CD4-positive, alpha-beta T cell (primary cell): ENCODE data around the gene GRID1. TPM values are rescaled to one million over a fixed set of nuclear protein-coding genes. Genes with fewer than 3 reads are reported as not detected.

ENCODE experiments used
- ATAC-seq: fragments of 200-7000 bp; cut with Tn5 transposase; one replicate; pipeline ENCODE4 v1.10.0; 2022; ENCODE audit warnings: mild to moderate bottlenecking; ENCODE audit not compliant: poor library complexity
- CTCF ChIA-PET: fragments of 350-600 bp; sonication (Branson Sonifier 250); formaldehyde crosslinking; loops from one replicate; lab custom pipeline; 2021; ENCODE audit warnings: antibody characterized with exemption, inconsistent platforms; lab: Charles Lee
- POLR2A ChIA-PET: fragments of 350-600 bp; sonication (Branson Sonifier 250); formaldehyde crosslinking; loops from one replicate; lab custom pipeline; 2021; ENCODE audit warnings: antibody characterized with exemption, inconsistent platforms; lab: Charles Lee
- DNase-seq, 14 experiments: peaks; one replicate each; pipeline ENCODE4 v3.0.0-alpha.2; 2013 to 2020; ENCODE audit warnings: mixed read lengths in 2 of 14
- H3K27ac ChIP-seq, 2 donors: one replicate each; pipeline versions ENCODE4 v1.5.1 to v1.7.0; 2013; ENCODE audit warnings: low read length in 2 of 2, low read depth in 1 of 2, mild to moderate bottlenecking in 1 of 2
- H3K27me3 ChIP-seq, 2 experiments: 1 replicate in 1 of 2; 2 replicates in 1 of 2; pipeline versions ENCODE4 v1.6.1 to v1.7.0; 2013; ENCODE audit warnings: low read length in 2 of 2, control low read depth in 1 of 2, mild to moderate bottlenecking in 1 of 2, moderate library complexity in 1 of 2; ENCODE audit not compliant: insufficient read depth in 2 of 2, control insufficient read depth in 1 of 2
- H3K36me3 ChIP-seq: one replicate; pipeline ENCODE4 v1.6.1; 2013; ENCODE audit warnings: low read length, control low read depth; ENCODE audit not compliant: insufficient read depth
- H3K4me1 ChIP-seq: one replicate; pipeline ENCODE4 v1.6.1; 2013; ENCODE audit warnings: low read length, control low read depth; ENCODE audit not compliant: insufficient read depth
- H3K4me3 ChIP-seq: one replicate; pipeline ENCODE4 v1.5.1; 2013; ENCODE audit warnings: mild to moderate bottlenecking, low read length, moderate library complexity
- H3K9me3 ChIP-seq, 2 experiments: 1 replicate in 1 of 2; 2 replicates in 1 of 2; pipeline versions ENCODE4 v1.6.1 to v1.7.0; 2013; ENCODE audit warnings: low read length in 2 of 2, mild to moderate bottlenecking in 2 of 2, control low read depth in 1 of 2, moderate library complexity in 1 of 2; ENCODE audit not compliant: control insufficient read depth in 1 of 2, insufficient read depth in 1 of 2
- H3K27ac Mint-ChIP-seq: one replicate; pipeline ENCODE4 v1.8.0; 2020; ENCODE audit warnings: mixed read lengths
- H3K27me3 Mint-ChIP-seq: one replicate; pipeline ENCODE4 v1.8.0; 2021; ENCODE audit warnings: mixed read lengths
- H3K36me3 Mint-ChIP-seq: one replicate; pipeline ENCODE4 v1.8.0; 2021; ENCODE audit warnings: low read depth, mixed read lengths
- H3K4me1 Mint-ChIP-seq: one replicate; pipeline ENCODE4 v1.8.0; 2021; ENCODE audit warnings: low read depth, mixed read lengths
- H3K4me3 Mint-ChIP-seq: one replicate; pipeline ENCODE4 v1.8.0; 2020; ENCODE audit warnings: mild to moderate bottlenecking, mixed read lengths
- H3K9me3 Mint-ChIP-seq: one replicate; pipeline ENCODE4 v1.8.0; 2020; ENCODE audit warnings: mixed read lengths
- CTCF ChIP-seq: fragments of 200-600 bp; IDR thresholded peaks from one replicate; pipeline ENCODE4 v1.8.0; 2022; ENCODE audit warnings: antibody characterized with exemption, mild to moderate bottlenecking
- intact Hi-C, 2 experiments: fragments of 100-400 bp; cut with DNase I in 1 of 2; cut with micrococcal nuclease in 1 of 2; formaldehyde crosslinking; loops; one replicate each; pipeline versions ENCODE4 v1.15.1 to v1.9.0; 2023 to 2025; cut with DNase I, micrococcal nuclease
- total RNA-seq, 174 experiments: library from RNA in 2 of 174; stranded (reverse) in 2 of 174; gene quantifications; one replicate each; pipeline ENCODE4 v1.2.3 and lab custom pipeline; 2021 to 2026

GRID1 gene
- total RNA-seq, 2 experiments from 2014 or later: not detected

- CTCF ChIA-PET: no interaction called here
- intact Hi-C loops: no loop called here
- Mint-ChIP-seq H3K4me3 (no peak overlapping the region), H3K27ac (no peak overlapping the region), H3K36me3 (no peaks in the 10 kb centered on the region), H3K9me3 (peaks cover 4% of the 10 kb centered on the region), H3K27me3 (no peaks in the 10 kb centered on the region), H3K4me1 (no peaks in the 10 kb centered on the region)
- peaks cover 0 to 31% of the 10 kb centered on the region in 2 experiments for H3K9me3 ChIP-seq
- ATAC-seq (no peak), DNase-seq (no peak)
- H3K27ac ChIP-seq: no peak overlapping the region
- no peaks in the 10 kb centered on the region for H3K36me3 ChIP-seq
- H3K4me3 ChIP-seq: no peak overlapping the region
- no peaks in the 10 kb centered on the region for H3K4me1 ChIP-seq
- peaks cover 0 to 3% of the 10 kb centered on the region in 2 experiments for H3K27me3 ChIP-seq
- POLR2A ChIA-PET: no interaction called here
- TF ChIP-seq CTCF: no peak
These were observed 116.8 kb downstream of the GRID1 start for GRCh38 chr10:86249794-86250193.

GRCh38 chr10:86248062-86248461, 118.5 kb downstream of the GRID1 start:
- H3K4me3 Mint-ChIP-seq: no peak overlapping the region
- no peak overlapping the region for H3K27ac Mint-ChIP-seq
- H3K4me1 ChIP-seq: no peaks in the 10 kb centered on the region
- no peak for TF ChIP-seq CTCF
- H3K4me1 Mint-ChIP-seq: no peaks in the 10 kb centered on the region
- ATAC-seq (no peak), DNase-seq (no peak)
- peaks cover 0 to 3% of the 10 kb centered on the region in 2 experiments for H3K27me3 ChIP-seq
- POLR2A ChIA-PET: no interaction called here
- peaks cover 0 to 28% of the 10 kb centered on the region in 2 experiments for H3K9me3 ChIP-seq
- H3K9me3 Mint-ChIP-seq: peaks cover 4% of the 10 kb centered on the region
- intact Hi-C loops: no loop called here
- H3K4me3 ChIP-seq: no peak overlapping the region
- H3K27me3 Mint-ChIP-seq: no peaks in the 10 kb centered on the region
- H3K36me3 Mint-ChIP-seq: no peaks in the 10 kb centered on the region
- no peaks in the 10 kb centered on the region for H3K36me3 ChIP-seq
- CTCF ChIA-PET: no interaction called here
- H3K27ac ChIP-seq: no peak overlapping the region

GRCh38 chr10:86247588-86247987, 119.0 kb downstream of the GRID1 start:
- Mint-ChIP-seq H3K4me3 (no peak overlapping the region), H3K4me1 (no peaks in the 10 kb centered on the region), H3K9me3 (peaks cover 4% of the 10 kb centered on the region), H3K27me3 (no peaks in the 10 kb centered on the region), H3K27ac (no peak overlapping the region), H3K36me3 (no peaks in the 10 kb centered on the region)
- no peaks in the 10 kb centered on the region for H3K36me3 ChIP-seq
- TF ChIP-seq CTCF: no peak
- no peak overlapping the region for H3K4me3 ChIP-seq
- intact Hi-C loops: no loop called here
- ATAC-seq: no peak
- ChIA-PET CTCF (no interaction called here), POLR2A (no interaction called here)
- no peak for DNase-seq
- no peak overlapping the region for H3K27ac ChIP-seq
- H3K27me3 ChIP-seq: peaks cover 0 to 3% of the 10 kb centered on the region in 2 experiments
- H3K9me3 ChIP-seq: peaks cover 0 to 28% of the 10 kb centered on the region in 2 experiments
- no peaks in the 10 kb centered on the region for H3K4me1 ChIP-seq
